ENCODE data around the gene IDE.

Gene IDE

DNA sequence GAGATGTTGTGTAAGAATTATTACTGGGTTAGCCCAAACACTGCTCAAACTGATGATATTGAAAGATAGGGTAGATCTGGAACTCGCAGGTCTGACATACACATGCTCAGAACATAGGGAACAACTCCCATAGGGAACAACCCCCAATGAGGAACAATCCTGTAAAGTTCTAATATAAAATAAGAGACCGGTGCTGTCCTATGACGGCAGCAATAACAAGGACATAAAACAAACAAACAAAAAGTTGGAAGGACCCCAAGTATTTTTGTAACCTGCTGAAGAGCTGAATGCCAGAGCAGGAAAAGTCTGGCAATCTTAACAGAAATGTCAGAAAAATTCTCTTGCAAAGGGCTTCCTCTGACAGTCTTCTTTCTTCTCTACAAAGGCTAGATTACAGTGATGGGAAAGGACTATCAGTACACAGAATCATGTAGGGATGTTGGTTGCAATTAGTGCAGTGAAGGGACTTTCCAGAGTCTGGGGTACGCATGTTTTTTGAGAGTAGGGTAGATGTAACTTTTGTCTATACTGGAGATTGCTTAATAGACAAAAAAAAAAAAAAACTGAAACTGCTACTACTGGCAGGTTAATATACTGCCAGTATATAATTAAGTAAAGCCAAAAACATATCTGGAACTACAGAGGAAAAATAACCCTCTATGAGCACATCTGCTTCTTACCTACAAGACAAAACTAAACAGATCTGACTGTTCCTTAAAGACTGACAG lies 35.5 kb downstream of the IDE start:
- peaks cover 12% of the 10 kb centered on the region; the same call in 1 of the 2 replicates for H4K20me1 ChIP-seq (ENCODE audit: insufficient read depth, low read length)
- H3K4me1 ChIP-seq (ENCODE audit: insufficient read depth, low read length) = no peaks in the 10 kb centered on the region

DNA sequence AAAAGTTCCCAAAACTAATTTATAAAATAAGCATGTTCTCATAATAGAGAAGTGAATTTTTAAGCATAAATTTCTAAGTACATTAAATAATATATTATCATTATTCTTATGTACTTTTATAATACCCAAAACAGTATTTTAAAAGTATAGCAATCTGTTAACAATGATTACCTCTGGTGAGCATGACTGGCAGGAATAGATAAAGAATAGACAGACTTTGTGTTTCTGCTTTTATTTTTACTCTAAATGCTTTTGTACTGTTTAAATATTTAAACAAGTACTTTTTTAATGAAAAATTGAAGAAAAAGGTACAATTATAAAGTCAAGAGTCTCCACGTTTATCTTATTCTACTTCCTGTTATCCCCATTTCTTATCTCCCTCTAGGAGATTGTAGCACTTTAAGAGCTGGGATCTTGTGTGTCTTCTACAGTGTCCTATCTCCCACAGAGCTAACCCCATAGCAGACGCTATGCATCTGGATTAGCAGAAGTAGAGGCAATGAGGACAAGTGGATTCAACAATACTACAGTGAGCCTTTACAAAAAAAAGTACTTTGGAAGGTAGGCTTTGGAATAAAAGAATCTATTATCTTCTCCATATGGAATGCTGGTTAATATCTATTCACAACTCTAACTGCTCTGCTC lies 42.9 kb downstream of the IDE start:
- Histone ChIP-seq H4K20me1 (ENCODE audit: insufficient read depth, low read length) (no peaks in the 10 kb centered on the region), H3K4me2 (ENCODE audit: insufficient read depth, low read length) (no peak overlapping the region), H3K27me3 (ENCODE audit: insufficient read depth, low read length, poor library complexity) (no peaks in the 10 kb centered on the region), H3K79me2 (ENCODE audit: insufficient read depth, low read length) (no peaks in the 10 kb centered on the region), H3K4me1 (ENCODE audit: insufficient read depth, low read length) (no peaks in the 10 kb centered on the region), H3K4me3 (ENCODE audit: low read depth in 1 of 2, low read length in 2 of 2) (no peak overlapping the region), H3K27ac (ENCODE audit: low read length) (no peak overlapping the region), H3K9ac (ENCODE audit: low read depth, low read length) (no peak overlapping the region), H3K9me3 (ENCODE audit: insufficient read depth, low read length, severe bottlenecking) (no peaks in the 10 kb centered on the region), H2AFZ (ENCODE audit: low read depth, low read length) (no peak overlapping the region), H3K36me3 (ENCODE audit: insufficient read depth, low read length) (peaks cover 60% of the 10 kb centered on the region)
- no peak for TF ChIP-seq EZH2 (IDR thresholded peaks at IDR 0.05; ENCODE audit: borderline replicate concordance, low read depth, low read length, severe bottlenecking)
- DNase-seq (no peak), ATAC-seq (ENCODE audit: insufficient read depth, low read depth) (no peak)

More for the DNA sequence above, 35.5 kb downstream of the IDE start:
- no peak overlapping the region for H2AFZ ChIP-seq (ENCODE audit: low read depth, low read length)
- peaks cover 28% of the 10 kb centered on the region for H3K79me2 ChIP-seq (ENCODE audit: insufficient read depth, low read length)
- no peak overlapping the region for H3K4me3 ChIP-seq (ENCODE audit: low read depth in 1 of 2, low read length in 2 of 2)
- H3K9ac ChIP-seq (ENCODE audit: low read depth, low read length) = no peak overlapping the region
- H3K27me3 ChIP-seq (ENCODE audit: insufficient read depth, low read length, poor library complexity) = no peaks in the 10 kb centered on the region
- H3K4me2 ChIP-seq (ENCODE audit: insufficient read depth, low read length) = no peak overlapping the region
- no peaks in the 10 kb centered on the region for H3K9me3 ChIP-seq (ENCODE audit: insufficient read depth, low read length, severe bottlenecking)
- peaks cover 28% of the 10 kb centered on the region for H3K36me3 ChIP-seq (ENCODE audit: insufficient read depth, low read length)
- TF ChIP-seq, protein P1, sequence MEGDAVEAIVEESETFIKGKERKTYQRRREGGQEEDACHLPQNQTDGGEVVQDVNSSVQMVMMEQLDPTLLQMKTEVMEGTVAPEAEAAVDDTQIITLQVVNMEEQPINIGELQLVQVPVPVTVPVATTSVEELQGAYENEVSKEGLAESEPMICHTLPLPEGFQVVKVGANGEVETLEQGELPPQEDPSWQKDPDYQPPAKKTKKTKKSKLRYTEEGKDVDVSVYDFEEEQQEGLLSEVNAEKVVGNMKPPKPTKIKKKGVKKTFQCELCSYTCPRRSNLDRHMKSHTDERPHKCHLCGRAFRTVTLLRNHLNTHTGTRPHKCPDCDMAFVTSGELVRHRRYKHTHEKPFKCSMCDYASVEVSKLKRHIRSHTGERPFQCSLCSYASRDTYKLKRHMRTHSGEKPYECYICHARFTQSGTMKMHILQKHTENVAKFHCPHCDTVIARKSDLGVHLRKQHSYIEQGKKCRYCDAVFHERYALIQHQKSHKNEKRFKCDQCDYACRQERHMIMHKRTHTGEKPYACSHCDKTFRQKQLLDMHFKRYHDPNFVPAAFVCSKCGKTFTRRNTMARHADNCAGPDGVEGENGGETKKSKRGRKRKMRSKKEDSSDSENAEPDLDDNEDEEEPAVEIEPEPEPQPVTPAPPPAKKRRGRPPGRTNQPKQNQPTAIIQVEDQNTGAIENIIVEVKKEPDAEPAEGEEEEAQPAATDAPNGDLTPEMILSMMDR (IDR thresholded peaks at IDR 0.05; ENCODE audit: borderline replicate concordance, extremely low read depth, low read length, poor library complexity, severe bottlenecking) = no peak
- TF ChIP-seq EZH2 (IDR thresholded peaks at IDR 0.05; ENCODE audit: borderline replicate concordance, low read depth, low read length, severe bottlenecking) = no peak
- no peak overlapping the region for H3K27ac ChIP-seq (ENCODE audit: low read length)
- ATAC-seq (ENCODE audit: insufficient read depth, low read depth) = no peak
- no peak for DNase-seq

DNA sequence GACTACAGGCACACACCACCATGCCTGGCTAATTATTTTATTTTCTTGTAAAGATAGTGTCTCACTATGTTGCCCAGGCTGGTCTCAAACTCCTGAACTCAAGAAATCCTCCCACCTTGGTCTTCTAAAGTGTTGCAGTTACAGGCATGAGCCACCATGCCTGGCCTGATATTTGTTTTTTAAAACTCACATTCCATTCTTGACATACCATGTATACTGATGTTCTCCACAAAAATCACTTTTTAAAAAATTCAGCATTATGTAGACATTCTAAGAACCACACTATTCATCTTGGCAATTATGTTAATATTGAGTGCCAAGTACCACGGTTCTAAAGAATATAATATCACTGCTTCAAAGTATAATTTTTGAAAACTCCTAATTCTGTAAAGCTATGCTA lies 43.5 kb downstream of the IDE start:
- Histone ChIP-seq H3K4me3 (ENCODE audit: low read depth in 1 of 2, low read length in 2 of 2) (no peak overlapping the region), H3K79me2 (ENCODE audit: insufficient read depth, low read length) (no peaks in the 10 kb centered on the region), H3K27ac (ENCODE audit: low read length) (no peak overlapping the region), H3K9me3 (ENCODE audit: insufficient read depth, low read length, severe bottlenecking) (no peaks in the 10 kb centered on the region), H2AFZ (ENCODE audit: low read depth, low read length) (no peak overlapping the region), H4K20me1 (ENCODE audit: insufficient read depth, low read length) (no peaks in the 10 kb centered on the region), H3K4me1 (ENCODE audit: insufficient read depth, low read length) (no peaks in the 10 kb centered on the region), H3K4me2 (ENCODE audit: insufficient read depth, low read length) (no peak overlapping the region), H3K27me3 (ENCODE audit: insufficient read depth, low read length, poor library complexity) (no peaks in the 10 kb centered on the region), H3K9ac (ENCODE audit: low read depth, low read length) (no peak overlapping the region), H3K36me3 (ENCODE audit: insufficient read depth, low read length) (peaks cover 57% of the 10 kb centered on the region)
- DNase-seq = no peak
- no peak for ATAC-seq (ENCODE audit: insufficient read depth, low read depth)
- TF ChIP-seq, protein P1 (IDR thresholded peaks at IDR 0.05; ENCODE audit: borderline replicate concordance, extremely low read depth, low read length, poor library complexity, severe bottlenecking) = no peak
- TF ChIP-seq EZH2 (IDR thresholded peaks at IDR 0.05; ENCODE audit: borderline replicate concordance, low read depth, low read length, severe bottlenecking) = no peak

DNA sequence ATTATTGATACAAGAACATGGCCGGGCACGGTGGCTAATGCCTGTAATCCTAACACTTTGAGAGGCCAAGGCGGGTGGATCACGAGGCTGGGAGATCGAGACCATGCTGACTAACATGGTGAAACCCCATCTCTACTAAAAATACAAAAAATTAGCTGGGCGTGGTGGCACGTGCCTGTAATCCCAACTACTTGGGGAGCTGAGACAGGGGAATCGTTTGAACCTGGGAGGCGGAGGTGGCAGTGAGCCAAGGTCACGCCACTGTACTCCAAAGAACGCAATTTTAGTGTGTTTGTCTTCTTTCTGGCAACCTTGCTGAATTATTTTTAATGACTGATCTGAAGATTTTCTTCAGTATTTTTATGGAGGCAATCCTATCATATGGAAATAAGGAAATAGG lies 46.2 kb downstream of the IDE start:
- Histone ChIP-seq H2AFZ (ENCODE audit: low read depth, low read length) (no peak overlapping the region), H3K4me3 (ENCODE audit: low read depth in 1 of 2, low read length in 2 of 2) (no peak overlapping the region), H4K20me1 (ENCODE audit: insufficient read depth, low read length) (no peaks in the 10 kb centered on the region), H3K9ac (ENCODE audit: low read depth, low read length) (no peak overlapping the region), H3K36me3 (ENCODE audit: insufficient read depth, low read length) (peaks cover 41% of the 10 kb centered on the region; the same call in 1 of the 2 replicates), H3K4me1 (ENCODE audit: insufficient read depth, low read length) (no peaks in the 10 kb centered on the region), H3K9me3 (ENCODE audit: insufficient read depth, low read length, severe bottlenecking) (no peaks in the 10 kb centered on the region), H3K27ac (ENCODE audit: low read length) (no peak overlapping the region), H3K27me3 (ENCODE audit: insufficient read depth, low read length, poor library complexity) (no peaks in the 10 kb centered on the region), H3K4me2 (ENCODE audit: insufficient read depth, low read length) (no peak overlapping the region), H3K79me2 (ENCODE audit: insufficient read depth, low read length) (no peaks in the 10 kb centered on the region)
- DNase-seq (no peak), ATAC-seq (ENCODE audit: insufficient read depth, low read depth) (no peak)
- TF ChIP-seq EZH2 (IDR thresholded peaks at IDR 0.05; ENCODE audit: borderline replicate concordance, low read depth, low read length, severe bottlenecking) = no peak
- TF ChIP-seq, protein P1 (IDR thresholded peaks at IDR 0.05; ENCODE audit: borderline replicate concordance, extremely low read depth, low read length, poor library complexity, severe bottlenecking) = no peak

Data from DND-41 (cell line).